Spinal cord (tissue), 10 donors: ENCODE measurements around the gene ALKBH5. TPM values are rescaled to one million over a fixed set of nuclear protein-coding genes. Genes with fewer than 3 reads are reported as not detected.

ENCODE experiments used
- DNase-seq, 6 donors: peaks; one replicate each; pipeline versions ENCODE4 v3.0.0 to v3.0.0-alpha.2; 2013 to 2015; ENCODE audit warnings: low spot score in 6 of 6, low read depth in 4 of 6
- H3K27ac ChIP-seq: one replicate; pipeline ENCODE4 v1.5.1; 2013; ENCODE audit warnings: low read depth, low read length, control low read depth
- H3K27me3 ChIP-seq: one replicate; pipeline ENCODE4 v1.6.1; 2013; ENCODE audit warnings: low read length; ENCODE audit not compliant: control insufficient read depth, insufficient read depth
- H3K36me3 ChIP-seq: one replicate; pipeline ENCODE4 v1.6.1; 2013; ENCODE audit warnings: low read length; ENCODE audit not compliant: control insufficient read depth, insufficient read depth
- H3K4me1 ChIP-seq: one replicate; pipeline ENCODE4 v1.6.1; 2013; ENCODE audit warnings: low read length; ENCODE audit not compliant: control insufficient read depth, insufficient read depth
- H3K4me3 ChIP-seq: one replicate; pipeline ENCODE4 v1.5.1; 2013; ENCODE audit warnings: low read depth, low read length, control low read depth
- H3K9me3 ChIP-seq: one replicate; pipeline ENCODE4 v1.6.1; 2013; ENCODE audit warnings: low read length; ENCODE audit not compliant: control insufficient read depth, insufficient read depth
- WGBS: methylation state at CpG from one replicate; pipeline ENCODE4 v1.1.5; 2013; ENCODE audit warnings: missing lambda C conversion rate; ENCODE audit not compliant: insufficient coverage; 5-methylcytosine and 5-hydroxymethylcytosine counted together
- polyA plus RNA-seq, 2 donors: library from polyadenylated mRNA; unstranded; fragments of 120-200 nt; gene quantifications; one replicate each; pipeline ENCODE4 v1.2.1, GENCODE V29; 2013; ENCODE audit not compliant: insufficient read length in 2 of 2
- total RNA-seq, 2 donors: library from RNA; depleted of rRNA in 1 of 2; stranded (reverse); fragments of 120-200 nt in 1 of 2; fragments of >200 nt in 1 of 2; gene quantifications; one replicate each; pipeline versions ENCODE4 v1.2.3 to v1.2.4, GENCODE V29; 2013 to 2014
- donor health status: healthy.

Gene ALKBH5
- total and polyA plus RNA-seq, 4 donors: 70.8 to 79.3 (median 72.8) TPM

GRCh38 chr17:18166894-18167293 lies 16.7 kb upstream of the ALKBH5 start:
- Histone ChIP-seq H3K9me3 (no peaks in the 10 kb centered on the region), H3K27ac (no peak overlapping the region), H3K27me3 (no peaks in the 10 kb centered on the region), H3K4me3 (no peak overlapping the region), H3K36me3 (peaks cover 13% of the 10 kb centered on the region), H3K4me1 (peaks cover 5% of the 10 kb centered on the region)
- no peak for DNase-seq
- 65% methylated on average over 5 of the region's 5 CpGs for WGBS

- no peaks in the 10 kb centered on the region for H3K27me3 ChIP-seq
- H3K4me3 ChIP-seq: no peak overlapping the region
- H3K4me1 ChIP-seq: peaks cover under 1% of the 10 kb centered on the region
- DNase-seq: no peak
- no peaks in the 10 kb centered on the region for H3K9me3 ChIP-seq
- 78% methylated on average over 8 of the region's 10 CpGs for WGBS
- H3K27ac ChIP-seq: no peak overlapping the region
- H3K36me3 ChIP-seq: peaks cover 17% of the 10 kb centered on the region
These were observed 16.2 kb upstream of the ALKBH5 start for GRCh38 chr17:18167421-18167820.

GRCh38 chr17:18172531-18173278 lies 10.9 kb upstream of the ALKBH5 start:
- no peak for DNase-seq
- H3K36me3 ChIP-seq: peaks cover 14% of the 10 kb centered on the region
- H3K27me3 ChIP-seq: no peaks in the 10 kb centered on the region
- H3K4me3 ChIP-seq: no peak overlapping the region
- H3K27ac ChIP-seq: no peak overlapping the region
- H3K9me3 ChIP-seq: no peaks in the 10 kb centered on the region
- no peaks in the 10 kb centered on the region for H3K4me1 ChIP-seq
- WGBS: no CpG with 5 or more reads among the region's 3 CpGs

- Histone ChIP-seq H3K27ac (no peak overlapping the region), H3K27me3 (no peaks in the 10 kb centered on the region), H3K9me3 (no peaks in the 10 kb centered on the region), H3K4me3 (no peak overlapping the region), H3K4me1 (peaks cover 4% of the 10 kb centered on the region), H3K36me3 (peaks cover 14% of the 10 kb centered on the region)
- WGBS: 91% methylated on average over 14 of the region's 14 CpGs
- DNase-seq: no peak
These were observed 9.9 kb upstream of the ALKBH5 start for GRCh38 chr17:18173740-18174139.

DNA sequence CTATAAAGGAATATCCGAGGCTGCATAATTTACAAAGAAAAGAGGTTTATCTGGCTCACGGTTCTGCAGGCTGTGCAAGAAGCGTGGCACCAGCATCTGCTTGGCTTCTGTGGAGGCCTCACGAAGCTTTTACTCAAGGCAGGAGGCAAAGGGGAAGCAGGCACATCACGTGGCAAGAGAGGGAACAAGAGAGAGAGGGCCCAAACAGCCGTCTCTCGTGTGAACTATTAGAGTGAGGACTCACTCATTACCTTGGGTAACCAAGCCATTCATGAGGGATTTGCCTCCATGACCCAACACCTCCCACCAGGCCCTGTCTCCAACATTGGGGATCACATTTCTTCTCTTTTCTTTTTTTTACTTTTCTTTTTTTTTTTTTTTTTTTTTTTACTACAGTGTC lies 7.5 kb upstream of the ALKBH5 start:
- H3K4me1 ChIP-seq: peaks cover 4% of the 10 kb centered on the region
- no peaks in the 10 kb centered on the region for H3K27me3 ChIP-seq
- no peaks in the 10 kb centered on the region for H3K9me3 ChIP-seq
- no peak overlapping the region for H3K4me3 ChIP-seq
- no peak overlapping the region for H3K27ac ChIP-seq
- peaks cover 12% of the 10 kb centered on the region for H3K36me3 ChIP-seq
- DNase-seq: no peak
- WGBS: 81% methylated on average over 5 of the region's 7 CpGs

- H3K36me3 ChIP-seq: peaks cover 4% of the 10 kb centered on the region
- no peak overlapping the region for H3K4me3 ChIP-seq
- no peak for DNase-seq
- H3K27me3 ChIP-seq: no peaks in the 10 kb centered on the region
- H3K9me3 ChIP-seq: no peaks in the 10 kb centered on the region
- H3K27ac ChIP-seq: no peak overlapping the region
- peaks cover 10% of the 10 kb centered on the region for H3K4me1 ChIP-seq
These were observed 6.5 kb upstream of the ALKBH5 start for GRCh38 chr17:18177133-18177532.

- 36% methylated on average over 2 of the region's 8 CpGs for WGBS
- peak in 2 of 6 donors; percentile 50 to 60 for DNase-seq
- Histone ChIP-seq H3K9me3 (no peaks in the 10 kb centered on the region), H3K4me3 (no peak overlapping the region), H3K36me3 (peaks cover 3% of the 10 kb centered on the region), H3K4me1 (peaks cover 16% of the 10 kb centered on the region), H3K27me3 (no peaks in the 10 kb centered on the region), H3K27ac (no peak overlapping the region)
These were observed 5.9 kb upstream of the ALKBH5 start for GRCh38 chr17:18177722-18178121.

DNA sequence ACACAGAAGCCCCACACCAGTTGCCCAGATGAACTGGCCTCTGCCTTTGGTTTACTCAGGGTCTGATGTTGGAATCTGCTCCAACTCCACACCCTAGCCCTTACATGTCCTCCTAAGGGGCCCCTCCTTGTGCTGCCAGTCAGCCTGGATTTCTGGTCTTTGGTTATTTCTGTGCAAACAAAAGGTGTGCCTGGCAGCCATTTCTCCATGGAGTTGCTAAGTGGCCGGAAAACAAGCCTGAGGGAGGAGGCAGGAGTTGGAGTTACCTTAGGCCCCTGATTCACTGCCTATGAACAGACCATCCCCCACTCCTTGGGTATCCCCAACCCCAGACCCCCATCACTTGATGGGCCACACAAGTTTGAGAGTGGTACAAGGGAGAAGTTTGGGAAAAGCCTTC lies 4.4 kb upstream of the ALKBH5 start:
- no peaks in the 10 kb centered on the region for H3K9me3 ChIP-seq
- no peak overlapping the region for H3K4me3 ChIP-seq
- H3K36me3 ChIP-seq: no peaks in the 10 kb centered on the region
- DNase-seq: no peak
- no peak overlapping the region for H3K27ac ChIP-seq
- no peaks in the 10 kb centered on the region for H3K27me3 ChIP-seq
- H3K4me1 ChIP-seq: peaks cover 17% of the 10 kb centered on the region
- WGBS: no CpG with 5 or more reads among the region's 1 CpG

DNA sequence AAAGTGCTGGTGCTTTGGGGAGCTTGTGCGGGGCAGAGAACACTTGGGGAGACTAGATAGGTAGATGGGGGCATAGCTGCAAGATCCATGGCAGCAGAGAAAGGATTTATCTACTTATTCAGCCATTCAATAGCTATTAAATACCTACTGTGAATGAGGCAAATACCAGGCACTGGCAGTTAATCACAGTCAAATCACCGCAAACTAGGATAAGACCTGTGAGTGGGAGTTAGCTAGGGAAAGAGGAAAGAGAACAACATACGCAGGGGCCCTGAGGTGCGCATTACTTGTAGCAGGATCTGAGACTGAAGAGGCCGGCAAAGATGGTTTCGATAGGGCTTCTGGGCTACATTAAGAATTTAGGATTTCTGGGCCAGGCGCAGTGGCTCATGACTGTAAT lies 3.8 kb upstream of the ALKBH5 start:
- Histone ChIP-seq H3K27me3 (no peaks in the 10 kb centered on the region), H3K4me3 (no peak overlapping the region), H3K27ac (no peak overlapping the region), H3K9me3 (no peaks in the 10 kb centered on the region), H3K36me3 (peaks cover 6% of the 10 kb centered on the region), H3K4me1 (peaks cover 21% of the 10 kb centered on the region)
- no peak for DNase-seq
- WGBS: 84% methylated on average over 6 of the region's 7 CpGs

DNA sequence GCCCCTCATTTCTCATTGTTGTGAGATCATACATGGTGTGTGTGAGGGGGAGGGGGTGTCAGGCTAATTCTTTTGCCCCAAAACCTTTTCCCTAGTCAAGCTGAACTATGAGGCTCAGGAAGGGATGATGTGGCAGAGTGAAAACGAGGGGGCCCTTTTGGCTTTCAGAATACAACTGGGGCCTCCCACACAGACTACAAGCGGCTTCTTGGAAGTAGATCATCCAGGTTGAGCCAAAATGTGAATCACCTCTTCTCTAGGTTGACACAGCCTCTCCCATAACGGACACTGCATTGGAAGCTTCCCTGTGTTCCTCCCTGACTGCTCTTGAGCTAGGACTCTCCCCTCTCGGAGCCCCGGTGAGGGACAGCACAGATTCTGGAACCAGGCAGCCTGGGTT lies 2.3 kb upstream of the ALKBH5 start:
- H3K4me3 ChIP-seq: no peak overlapping the region
- H3K27me3 ChIP-seq: no peaks in the 10 kb centered on the region
- H3K27ac ChIP-seq: peak overlapping the region; percentile 96
- DNase-seq: no peak
- no peaks in the 10 kb centered on the region for H3K9me3 ChIP-seq
- 95% methylated on average over 4 of the region's 5 CpGs for WGBS
- peaks cover 34% of the 10 kb centered on the region for H3K4me1 ChIP-seq
- H3K36me3 ChIP-seq: peaks cover 7% of the 10 kb centered on the region
